Left cardiac atrium (tissue), 4 donors: ENCODE data around the gene NCOA3. TPM values are rescaled to one million over a fixed set of nuclear protein-coding genes. Genes with fewer than 3 reads are reported as not detected.
A peak's percentile ranks its signal among the peaks of the same experiment; 100 is the strongest.

Experiments
- ATAC-seq, 2 donors: fragments of 200-7000 bp; cut with Tn5 transposase; one replicate each; pipeline ENCODE4 v1.9.1; 2020; ENCODE audit warnings: mild to moderate bottlenecking in 2 of 2, moderate library complexity in 2 of 2
- DNase-seq: peaks from one replicate; pipeline ENCODE4 v3.0.0-alpha.2; 2020
- intact Hi-C, 2 donors: fragments of 100-400 bp; cut with DNase I; formaldehyde crosslinking; loops; one replicate each; pipeline versions ENCODE4 v1.14.1 to v1.15.1; 2022 to 2023
- total RNA-seq, 2 donors: library from RNA; stranded (reverse); fragmentation: NEBNext Ultra II Directional; extraction: Animal tissue kit (Norgen Biotek cat#: 25700); gene quantifications; one replicate each; pipeline ENCODE4 v1.2.1, GENCODE V29; 2021
- donor health status: DM: no; HTN: yes; CAD: no.
- donor health status: DM: no; HTN: yes; CAD: no; lungs with severe emphysema.
- donor health status: DM: yes; HTN: yes; CAD: no.
- donor health status: Dilated cardiomyopathy.

The NCOA3 gene
- total RNA-seq, 2 donors from 2014 or later, result 18.6 to 25.2 TPM

GRCh38 chr20:47466704-47467459 lies 34.8 kb upstream of the NCOA3 start:
- DNase-seq, result no peak
- intact Hi-C loops, result no loop called here
- ATAC-seq, result no peak

DNA sequence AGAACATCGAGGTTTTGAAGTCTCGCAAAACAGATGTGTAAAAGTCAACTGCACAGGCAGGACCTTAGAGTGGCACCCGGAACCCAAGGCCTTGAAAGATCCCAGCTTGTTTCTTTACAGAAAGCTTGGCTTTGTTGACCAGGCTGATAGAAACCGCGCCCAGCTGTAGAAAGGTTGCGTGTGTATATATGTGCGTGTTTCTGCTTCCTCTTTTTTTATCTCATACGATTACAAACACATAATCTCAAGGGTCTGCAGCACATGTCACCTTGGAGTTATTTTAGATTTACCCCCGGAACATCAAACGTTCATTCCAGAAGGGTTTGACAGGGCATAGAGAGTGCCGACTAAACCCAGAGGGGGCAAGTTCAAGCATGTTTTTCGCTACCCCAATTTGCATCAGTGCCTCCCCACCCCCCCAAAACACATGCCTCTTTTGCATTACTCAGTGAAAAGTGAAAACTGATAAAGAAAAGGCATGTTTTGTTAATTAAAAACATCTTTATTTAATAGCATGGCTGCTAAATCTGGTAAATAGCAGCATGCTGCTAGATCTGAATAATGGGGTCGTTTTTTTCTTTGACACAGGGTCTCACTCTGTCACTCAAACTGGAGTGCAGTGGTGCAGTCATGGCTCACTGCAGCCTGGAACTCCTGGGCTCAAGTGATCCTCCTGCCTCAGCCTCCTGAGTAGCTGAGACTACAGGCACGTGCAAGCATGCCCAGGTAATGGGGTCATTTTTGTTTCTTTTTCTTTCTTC lies 33.2 kb upstream of the NCOA3 start:
- no peak for DNase-seq
- ATAC-seq, result no peak
- intact Hi-C loops, result no loop called here

GRCh38 chr20:47475419-47476044 lies 26.2 kb upstream of the NCOA3 start:
- ATAC-seq, result peak in 1 of 2 donors; percentile 27
- DNase-seq, result no peak
- intact Hi-C loops, result no loop called here

DNA sequence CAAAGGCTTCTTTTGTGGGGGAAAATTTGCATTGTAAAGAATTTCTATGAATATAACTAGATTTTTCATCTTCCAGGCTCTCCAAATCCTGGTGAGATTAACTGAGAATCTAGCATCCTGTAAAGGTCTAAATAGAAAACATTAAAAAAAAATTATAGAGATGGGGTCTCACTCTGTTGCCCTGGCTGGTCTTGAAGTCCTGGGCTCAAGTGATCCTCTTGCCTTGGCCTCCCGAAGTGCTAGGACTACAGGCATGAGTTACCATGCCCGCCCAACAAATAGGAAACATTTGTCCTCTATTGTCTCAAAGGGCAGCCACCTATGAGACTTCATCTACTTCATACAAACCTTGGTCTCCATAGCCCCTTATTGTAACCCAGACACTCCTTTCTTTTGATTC lies 25.2 kb upstream of the NCOA3 start:
- no peak for ATAC-seq
- DNase-seq, result no peak
- intact Hi-C loops, result no loop called here

DNA sequence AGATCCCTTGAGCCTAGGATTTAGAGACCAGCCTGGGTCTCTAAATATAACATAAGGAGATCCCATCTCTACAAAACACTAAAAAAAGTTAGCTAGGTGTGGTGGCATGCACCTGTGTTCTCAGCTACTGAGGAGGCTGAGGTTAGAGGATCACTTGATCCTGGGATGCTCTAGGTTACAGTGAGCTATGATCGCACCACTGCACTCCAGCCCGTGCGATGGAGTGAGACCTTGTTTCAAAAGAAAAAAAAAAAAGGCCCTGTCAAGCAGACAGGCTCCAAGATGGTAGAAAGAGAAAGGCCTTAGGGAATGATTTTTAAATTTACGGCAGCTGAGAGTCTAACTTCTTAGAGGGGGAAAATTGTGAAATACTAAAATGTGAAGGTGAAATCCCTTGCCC lies 22.6 kb upstream of the NCOA3 start:
- no peak for DNase-seq
- ATAC-seq, result no peak
- intact Hi-C loops, result no loop called here

- intact Hi-C loops, result no loop called here
- peak in 1 of 2 donors; percentile 65 for ATAC-seq
- DNase-seq, result no peak
Observed at GRCh38 chr20:47479506-47479905, 22.2 kb upstream of the NCOA3 start.

DNA sequence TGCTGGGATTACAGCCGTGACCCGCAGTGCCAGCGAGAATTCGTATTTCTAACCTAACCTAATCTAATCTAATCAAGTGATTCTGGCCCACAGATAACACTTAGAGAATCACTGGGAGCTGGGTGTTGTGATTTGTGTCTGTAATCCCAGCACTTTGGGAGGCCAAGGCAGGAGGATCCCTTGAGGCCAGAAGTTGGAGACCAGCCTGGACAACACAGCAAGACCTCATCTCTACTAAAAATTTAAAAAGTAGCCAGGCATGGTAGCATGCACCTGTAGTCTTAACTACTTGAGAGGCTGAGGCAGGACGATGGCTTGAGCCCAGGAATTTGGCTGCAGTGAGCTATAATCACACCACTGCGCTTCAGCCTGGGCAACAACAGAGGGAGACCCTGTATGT lies 21.4 kb upstream of the NCOA3 start:
- DNase-seq (no peak), ATAC-seq (no peak)
- intact Hi-C loops, result no loop called here

- ATAC-seq, result no peak
- intact Hi-C loops, result no loop called here
Observed at GRCh38 chr20:47480705-47481104, 21.0 kb upstream of the NCOA3 start.

GRCh38 chr20:47481330-47482216 lies 20.1 kb upstream of the NCOA3 start:
- intact Hi-C loops, result no loop called here
- DNase-seq (no peak), ATAC-seq (no peak)

More at GRCh38 chr20:47480705-47481104, 21.0 kb upstream of the NCOA3 start:
- no peak for DNase-seq

- intact Hi-C loops, result no loop called here
- no peak for ATAC-seq
Observed at GRCh38 chr20:47482705-47483104, 19.0 kb upstream of the NCOA3 start.

GRCh38 chr20:47484303-47484702 lies 17.4 kb upstream of the NCOA3 start:
- intact Hi-C loops, result no loop called here
- DNase-seq, result no peak
- ATAC-seq, result no peak

More at GRCh38 chr20:47482705-47483104, 19.0 kb upstream of the NCOA3 start:
- no peak for DNase-seq

DNA sequence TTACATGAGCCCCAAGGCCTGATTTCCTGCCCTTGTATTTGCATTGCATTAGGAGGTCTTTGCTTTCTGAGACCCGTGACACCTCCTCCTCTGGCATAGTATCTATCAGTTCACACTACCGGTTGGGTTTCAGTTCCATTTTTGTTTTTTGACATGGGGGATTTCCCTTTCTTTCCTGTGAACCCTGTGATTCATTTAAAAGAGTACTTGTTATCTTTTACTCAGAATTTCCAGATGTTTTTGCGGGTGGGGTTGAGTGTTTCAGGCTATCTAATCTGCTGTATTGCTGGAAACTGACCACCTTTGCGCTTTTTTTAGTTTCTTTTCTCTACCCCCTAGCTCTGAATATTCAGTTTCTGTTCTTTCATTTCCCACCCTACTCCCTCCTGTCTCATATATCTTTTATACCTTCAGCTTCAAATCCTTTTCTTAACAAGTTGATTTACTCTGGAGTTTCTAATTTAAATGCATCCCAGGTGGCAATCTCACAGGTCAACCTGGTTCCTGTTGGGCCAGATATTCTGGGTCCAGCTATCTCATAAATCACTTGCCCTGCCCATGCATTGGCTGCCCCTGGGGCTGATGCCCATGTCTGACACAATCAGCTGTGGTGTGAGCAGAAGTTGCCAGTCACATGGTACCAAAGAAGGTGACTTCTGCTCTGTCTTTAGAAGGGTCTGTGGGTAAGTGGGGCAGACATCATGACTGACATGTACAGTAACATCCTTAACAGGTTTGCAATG lies 14.3 kb upstream of the NCOA3 start:
- no peak for DNase-seq
- intact Hi-C loops, result no loop called here
- ATAC-seq, result peak in 1 of 2 donors; percentile 78

DNA sequence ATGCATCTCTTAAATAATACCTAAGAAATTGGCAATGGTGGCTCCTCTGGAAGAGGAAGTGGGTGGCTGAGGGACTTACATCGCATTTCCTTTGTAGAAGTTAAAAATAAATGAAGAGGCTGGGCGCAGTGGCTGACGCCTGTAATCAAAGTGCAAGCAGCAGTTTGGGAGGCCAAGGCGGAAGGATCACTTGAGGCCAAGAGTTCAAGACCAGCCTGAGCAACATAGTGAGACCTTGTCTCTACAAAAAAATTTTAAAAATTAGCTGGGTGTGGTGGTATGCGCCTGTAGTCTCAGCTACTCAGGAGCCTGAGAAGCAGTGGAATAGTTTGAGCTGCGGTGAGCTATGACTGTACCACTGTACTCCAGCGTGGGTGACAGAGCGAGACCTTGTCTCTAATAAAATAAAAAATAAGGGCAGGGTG lies 12.2 kb upstream of the NCOA3 start:
- DNase-seq, result peak; percentile 30
- no peak for ATAC-seq
- intact Hi-C loops, result no loop called here

- ATAC-seq, result no peak
- no peak for DNase-seq
- intact Hi-C loops, result loop anchor here in 1 of 2 donors (10.0 kb wide), 1 partner anchor 216 kb away; no protein-coding TSS in a partner anchor
Observed at GRCh38 chr20:47490795-47491194, 10.9 kb upstream of the NCOA3 start.

DNA sequence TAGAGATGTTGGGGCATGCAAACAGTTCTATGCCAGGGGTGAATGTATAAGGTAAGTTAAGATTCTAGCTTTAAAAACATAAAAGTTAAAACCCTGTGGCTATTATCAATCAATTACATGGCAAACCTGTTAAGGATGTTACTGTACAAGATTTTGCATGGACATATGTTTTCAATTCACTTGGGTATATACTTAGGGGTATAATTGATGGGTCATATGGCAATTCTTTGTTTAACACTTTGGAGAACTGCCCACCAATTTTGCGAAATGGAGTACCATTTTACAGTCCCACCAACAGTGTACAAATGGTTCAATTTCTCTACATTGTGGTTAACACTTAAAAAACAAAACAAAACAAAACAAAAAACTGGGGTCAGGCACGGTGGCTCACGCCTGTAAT lies 9.4 kb upstream of the NCOA3 start:
- intact Hi-C loops, result loop anchor here in 1 of 2 donors (10.0 kb wide), 1 partner anchor 217 kb away; no protein-coding TSS in a partner anchor

DNA sequence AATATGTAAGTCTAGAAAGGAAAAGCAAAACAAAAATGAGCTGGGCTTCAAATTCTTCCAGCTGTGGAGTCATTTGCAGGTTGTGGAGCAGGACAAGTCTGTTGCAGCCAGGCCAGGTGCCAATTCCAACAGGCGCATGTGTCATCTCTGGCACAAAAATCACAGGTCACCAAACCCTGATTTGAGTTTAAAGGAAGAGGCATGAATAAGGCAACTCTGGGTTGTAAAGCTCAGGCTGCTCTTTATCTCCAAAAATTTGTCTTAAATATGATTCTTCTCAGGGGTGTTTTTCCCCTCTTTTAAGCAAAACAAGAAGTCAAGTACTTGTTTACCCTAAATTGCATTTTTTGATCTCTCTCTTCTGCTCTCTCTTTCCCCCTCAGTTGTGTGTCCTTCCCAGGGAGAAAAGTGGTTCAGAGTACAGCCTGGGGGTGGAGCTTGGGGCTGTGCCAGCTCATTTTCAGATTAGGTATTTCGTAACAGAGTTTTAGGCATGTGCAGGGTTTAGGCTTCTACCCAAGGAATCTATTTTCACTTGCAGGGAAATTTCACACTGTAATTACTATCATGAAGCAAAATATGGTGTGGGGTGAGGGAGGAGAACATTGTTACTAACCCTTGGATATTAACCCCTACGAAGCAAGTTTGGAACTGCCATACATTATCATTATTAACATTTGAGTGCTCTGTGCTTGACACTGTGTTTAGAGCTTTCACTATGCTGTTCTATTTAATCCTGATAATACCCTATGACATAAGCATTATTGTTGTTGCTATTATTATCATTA lies 8.3 kb upstream of the NCOA3 start:
- peak; percentile 96 to 97 for ATAC-seq
- intact Hi-C loops, result loop anchor here in 1 of 2 donors (10.0 kb wide), 1 partner anchor 219 kb away; no protein-coding TSS in a partner anchor
- peak; percentile 91 for DNase-seq

More for the DNA sequence above, 9.4 kb upstream of the NCOA3 start:
- DNase-seq, result no peak
- no peak for ATAC-seq

GRCh38 chr20:47493963-47494293 lies 7.8 kb upstream of the NCOA3 start:
- DNase-seq (no peak), ATAC-seq (no peak)
- intact Hi-C loops, result loop anchor here in 1 of 2 donors (10.0 kb wide), 1 partner anchor 219 kb away; no protein-coding TSS in a partner anchor
